ENCODE measurements around the gene RUNX1.

Gene RUNX1

DNA sequence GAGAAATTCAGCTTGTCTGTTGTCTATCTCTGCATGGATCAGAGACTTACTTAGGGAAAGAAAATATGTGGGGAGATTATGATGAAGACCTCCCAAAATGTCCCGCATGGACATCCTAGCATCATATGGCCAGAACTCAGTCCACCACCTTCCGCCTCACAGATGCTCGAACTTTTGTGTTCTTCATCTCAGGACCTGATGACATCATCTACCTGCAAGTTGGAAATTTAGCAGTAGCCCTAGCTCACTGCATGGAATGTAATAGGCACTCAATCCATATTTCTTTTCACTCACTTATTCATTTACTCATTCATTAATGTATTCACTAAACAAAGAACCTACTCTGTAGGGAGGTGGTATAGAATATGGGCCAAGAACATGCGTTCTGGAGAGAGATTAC, 283.5 kb downstream of the RUNX1 start:
- no peak for DNase-seq

DNA sequence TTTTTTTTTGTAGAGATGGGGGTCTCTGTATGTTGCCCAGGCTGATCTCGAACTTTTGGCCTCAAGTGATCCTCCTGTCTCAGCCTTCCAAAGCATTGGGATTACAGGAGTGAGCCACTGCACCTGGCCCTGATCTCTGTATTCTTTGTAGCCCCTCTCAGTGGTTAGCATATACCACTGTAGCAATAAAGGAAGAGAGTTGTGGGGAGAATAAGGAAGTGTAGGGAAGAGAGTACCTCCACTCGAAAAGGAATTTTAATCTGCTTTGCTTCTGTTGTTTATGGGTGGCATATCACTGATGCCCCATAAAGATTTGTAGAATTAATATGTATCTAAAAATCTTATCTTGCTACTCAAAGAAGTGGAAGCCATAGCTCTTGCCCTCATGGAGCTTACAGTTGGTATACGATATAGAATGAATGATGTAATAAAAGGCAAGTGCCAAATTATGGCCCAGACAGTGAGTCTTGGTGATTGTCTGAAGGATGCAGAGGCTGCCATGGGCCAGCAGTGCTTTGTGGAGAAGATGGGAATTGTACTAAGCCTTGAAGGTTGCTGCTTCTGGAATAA, 284.3 kb downstream of the RUNX1 start:
- no peak for DNase-seq

DNA sequence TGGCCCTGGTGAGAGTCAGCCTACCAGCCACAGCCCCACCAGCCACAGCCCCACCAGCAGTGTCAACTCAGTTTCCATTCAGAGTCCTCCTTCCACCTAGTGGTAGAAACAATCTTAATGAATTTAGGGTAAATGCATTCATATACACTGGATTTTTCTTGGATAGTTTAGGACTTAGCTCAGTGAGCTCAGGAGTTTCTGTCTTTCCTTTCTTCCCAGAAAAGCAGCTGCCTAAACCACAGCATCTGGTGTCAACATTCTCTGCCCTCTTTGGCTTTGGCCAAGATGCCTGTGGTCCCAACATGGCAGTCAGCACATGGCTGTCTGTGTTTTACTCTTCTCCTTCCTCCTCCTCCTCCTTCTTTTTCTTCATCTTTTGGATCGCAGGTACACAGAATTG, 286.3 kb downstream of the RUNX1 start:
- no peak for DNase-seq

DNA sequence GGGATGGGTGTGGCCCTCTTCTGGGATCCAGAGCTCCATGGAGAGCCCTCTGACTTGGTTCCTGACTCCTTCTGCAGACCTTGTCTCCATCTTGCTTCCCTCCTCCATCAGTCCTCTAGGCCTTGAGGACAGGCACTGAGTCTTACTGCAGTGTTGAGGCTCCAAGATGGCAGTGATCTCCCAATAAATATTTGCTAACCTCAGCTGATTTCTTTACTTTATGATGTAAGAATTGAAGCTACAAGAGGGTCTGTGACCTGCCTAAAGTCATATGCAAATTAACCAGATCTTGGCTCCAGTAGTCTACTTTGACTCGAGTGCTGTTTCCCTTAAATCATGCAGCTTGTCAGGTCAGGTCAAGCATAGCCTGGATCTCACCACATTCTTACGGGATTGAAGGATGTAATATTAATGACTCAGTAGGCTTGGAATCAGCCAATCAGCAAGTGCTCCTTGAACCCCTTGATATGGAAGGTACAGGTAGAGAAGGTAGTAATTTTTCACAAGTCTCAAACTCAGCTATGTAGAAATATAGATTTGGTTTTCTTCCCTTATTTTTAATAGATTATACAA, 287.3 kb downstream of the RUNX1 start:
- DNase-seq = no peak

DNA sequence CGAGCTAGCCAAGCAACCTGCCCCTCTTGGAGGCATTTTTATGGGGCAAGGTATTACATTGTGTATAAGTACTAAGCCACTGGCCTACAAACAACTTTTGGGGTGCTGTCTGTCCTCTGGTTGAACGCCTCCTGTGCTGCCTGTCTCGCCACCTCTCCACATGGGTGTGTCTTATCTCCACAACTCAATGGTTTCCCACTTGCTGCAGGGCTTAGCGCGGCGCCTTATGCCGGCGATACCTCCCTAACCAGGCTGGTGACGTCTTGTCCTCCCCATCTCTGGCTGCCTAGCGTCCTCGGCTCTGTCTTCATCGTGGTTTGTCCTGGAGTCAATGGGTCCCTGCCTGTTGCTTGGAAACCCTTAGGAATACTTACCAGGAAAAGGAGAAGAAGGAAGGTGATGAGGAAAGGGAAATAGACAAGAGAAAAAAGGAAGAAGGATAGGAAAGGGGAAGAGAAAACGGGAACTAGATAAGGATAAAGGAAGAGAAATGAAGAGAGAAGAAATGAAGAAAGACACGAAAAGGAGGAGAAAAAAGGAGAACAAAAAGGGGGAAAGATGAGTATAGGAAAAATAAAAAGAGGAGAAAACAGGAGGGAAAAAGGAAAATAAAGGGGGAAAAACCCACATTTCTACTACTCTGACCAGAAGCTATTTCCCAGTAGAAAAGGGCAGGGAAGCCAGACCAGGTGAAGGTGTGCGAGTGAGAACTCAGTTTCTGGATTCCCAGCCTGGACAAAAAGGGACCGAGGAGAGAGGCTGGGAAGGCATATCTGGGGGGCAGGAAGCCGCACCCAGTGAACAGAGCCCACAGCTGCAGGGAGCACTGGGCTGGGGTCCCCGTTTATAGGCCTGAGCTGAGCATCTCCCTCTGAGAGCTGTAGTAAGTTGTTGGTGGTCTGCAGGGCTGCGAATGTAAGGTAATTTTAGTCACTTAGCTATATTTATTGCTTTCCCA, 294.1 kb downstream of the RUNX1 start:
- no peak for DNase-seq

DNA sequence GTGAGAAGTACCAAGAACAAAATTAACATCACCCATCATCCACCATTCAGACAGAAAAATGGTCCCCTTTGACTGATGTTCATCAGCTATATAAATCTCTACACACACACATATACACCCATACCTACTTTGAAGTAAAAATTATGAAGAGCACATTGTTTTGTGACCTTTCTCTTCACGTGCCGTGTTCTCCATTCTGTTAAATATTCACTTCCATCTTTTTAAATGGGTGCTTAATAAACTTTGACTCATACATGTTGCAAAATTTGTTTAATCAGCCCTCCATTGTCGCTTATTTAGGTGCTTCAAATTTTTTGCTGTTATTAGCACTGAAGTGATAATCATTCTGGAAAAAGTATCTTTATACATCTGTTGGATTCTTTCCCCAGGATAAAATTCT, 300.2 kb downstream of the RUNX1 start:
- no peak for DNase-seq

DNA sequence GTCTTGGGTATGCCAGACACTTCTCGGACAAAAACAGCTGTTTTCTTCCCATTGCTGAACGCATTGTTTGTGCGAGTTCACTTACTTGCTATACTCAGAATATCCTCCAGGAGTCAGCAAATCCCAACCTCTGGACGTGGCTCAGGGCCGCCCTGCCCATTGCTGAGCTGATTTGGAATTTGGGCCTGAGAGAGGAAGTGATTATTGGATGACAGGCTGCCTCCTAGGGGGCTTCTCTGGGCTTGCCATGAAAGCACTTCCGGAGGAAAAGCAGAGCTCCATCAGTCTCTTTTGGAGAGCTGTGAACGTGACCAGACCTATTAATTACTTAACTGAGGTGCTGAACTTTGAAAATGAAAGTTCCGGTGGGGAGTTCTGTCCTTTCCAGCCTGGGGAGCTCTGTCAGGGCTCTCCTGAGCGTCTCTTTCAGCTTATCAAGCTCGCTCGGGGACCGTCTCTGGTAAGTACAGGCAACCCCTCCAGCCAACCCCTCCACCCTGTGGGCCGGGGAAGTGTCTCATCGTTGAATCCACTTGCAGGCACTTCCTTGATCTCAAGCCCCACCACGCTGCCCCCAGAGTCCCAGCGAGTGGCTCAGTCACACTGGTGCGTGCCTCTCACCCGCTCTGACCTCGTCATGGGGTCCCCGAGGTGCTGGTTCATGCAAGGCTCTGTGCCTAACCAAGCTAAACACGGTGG, 303.4 kb downstream of the RUNX1 start:
- DNase-seq = peak; percentile 30

DNA sequence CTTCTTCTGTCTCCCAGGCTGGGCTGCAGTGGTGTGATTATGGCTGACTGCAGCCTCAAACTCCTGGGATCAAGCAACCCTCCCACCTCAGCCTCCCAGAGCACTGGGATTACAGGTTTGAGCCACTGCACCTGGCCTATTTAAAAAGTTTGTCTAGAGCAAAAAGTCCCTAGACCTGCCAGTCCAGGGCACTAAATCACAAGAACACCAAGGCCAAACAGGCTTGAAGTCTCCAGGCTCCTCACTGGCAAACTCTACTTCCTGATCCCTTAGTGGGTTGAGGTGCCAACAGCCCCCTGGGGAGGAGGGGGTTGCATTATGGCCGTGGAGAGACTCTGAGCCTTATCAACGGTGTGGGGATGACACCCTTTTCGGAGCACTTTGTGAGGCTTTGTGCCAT, 304.3 kb downstream of the RUNX1 start:
- DNase-seq = no peak

DNA sequence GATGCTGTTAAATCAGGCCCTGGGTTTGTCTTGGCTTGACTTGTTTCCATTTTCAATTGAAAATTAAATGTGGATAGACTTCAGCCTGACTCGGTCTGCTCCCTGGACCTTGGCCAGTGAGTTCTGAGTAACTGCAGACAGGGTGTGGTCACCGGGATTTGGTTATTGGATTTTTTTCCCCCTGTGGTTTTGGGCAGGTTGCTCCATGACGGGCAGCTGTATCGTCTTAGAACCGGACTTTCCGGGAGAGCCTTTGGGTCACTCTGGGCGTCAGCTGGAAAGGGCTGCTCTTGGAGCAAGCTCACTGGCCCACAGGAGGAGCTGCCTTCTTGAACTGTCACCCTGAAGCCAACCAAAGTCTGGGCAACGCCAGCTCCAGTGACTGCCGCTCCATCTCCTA, 305.3 kb downstream of the RUNX1 start:
- no peak for DNase-seq

DNA sequence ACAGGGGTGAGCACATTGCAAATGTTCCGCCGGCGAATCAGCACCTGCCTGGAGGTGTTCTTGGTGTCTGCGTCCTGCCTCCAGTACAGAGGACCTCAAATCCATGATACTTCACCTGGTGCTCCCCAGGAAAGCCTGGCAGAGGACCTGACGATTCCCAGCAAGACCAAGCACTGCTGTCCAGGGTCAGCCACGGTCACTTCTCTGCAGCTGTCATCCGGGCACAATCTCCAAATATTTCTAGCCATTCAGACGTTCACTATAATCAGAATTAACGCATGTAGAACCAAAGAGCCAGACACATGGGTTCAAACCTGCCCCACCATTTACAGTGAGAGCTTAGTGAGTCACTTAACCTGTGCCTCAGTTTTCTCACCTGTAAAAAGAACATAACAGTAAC, 305.8 kb downstream of the RUNX1 start:
- DNase-seq = no peak

DNA sequence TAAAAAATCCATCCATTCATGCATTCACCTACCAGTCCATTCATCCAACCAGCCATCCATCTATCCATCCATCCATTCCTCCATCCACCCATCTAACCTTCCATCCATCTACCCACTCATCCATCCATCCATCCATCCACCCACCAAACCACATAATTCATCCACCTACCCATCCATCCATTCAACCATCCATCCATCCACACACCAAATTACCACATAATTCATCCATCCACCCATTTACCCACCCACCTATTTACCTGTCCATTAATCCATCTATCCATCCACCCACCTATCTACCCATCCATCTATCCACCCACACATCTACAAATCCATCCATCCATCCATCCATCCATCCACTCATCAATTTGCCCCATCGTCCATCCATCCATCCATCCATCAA, 308.9 kb downstream of the RUNX1 start:
- DNase-seq = no peak
